HEK293T (cell line): Measurements from ENCODE around the gene PKD1L1.
"Not testable (repeated sequence)": the region's sequence is repeated elsewhere in the genome, so short reads cannot be mapped to it uniquely, and the experiment has no call there.

Source experiments
- ARNT ChIP-seq: fragments of 450-650 bp; IDR thresholded peaks from 2 replicates; pipeline ENCODE4 v1.6.1; 2017; ENCODE audit warnings: mild to moderate bottlenecking
- BHLHE40 ChIP-seq: fragments of 450-650 bp; IDR thresholded peaks from 2 replicates; pipeline ENCODE4 v1.6.1; 2016; ENCODE audit warnings: mild to moderate bottlenecking, moderate library complexity, borderline replicate concordance
- ELF4 ChIP-seq: fragments of 450-650 bp; IDR thresholded peaks from 2 replicates; pipeline ENCODE4 v1.6.1; 2017; ENCODE audit warnings: antibody characterized with exemption
- FOXA1 ChIP-seq: fragments of 450-650 bp; IDR thresholded peaks from 2 replicates; pipeline ENCODE4 v1.6.1; 2016; ENCODE audit warnings: mild to moderate bottlenecking
- FOXK2 ChIP-seq: fragments of 450-650 bp; IDR thresholded peaks from 2 replicates; pipeline ENCODE4 v1.6.1; 2016; ENCODE audit warnings: mild to moderate bottlenecking
- FOXM1 ChIP-seq: fragments of 450-650 bp; IDR thresholded peaks from 2 replicates; pipeline ENCODE4 v1.6.1; 2017; ENCODE audit warnings: mild to moderate bottlenecking, borderline replicate concordance
- HDGF ChIP-seq: fragments of 450-650 bp; IDR thresholded peaks from 2 replicates; pipeline ENCODE4 v1.6.1; 2017; ENCODE audit warnings: antibody characterized with exemption, borderline replicate concordance
- L3MBTL2 ChIP-seq: fragments of 450-650 bp; conservative IDR thresholded peaks from 2 replicates; pipeline ENCODE4 v1.6.1; 2016; ENCODE audit warnings: mild to moderate bottlenecking
- NFRKB ChIP-seq: fragments of 450-650 bp; IDR thresholded peaks from 2 replicates; pipeline ENCODE4 v1.6.1; 2016; ENCODE audit warnings: mild to moderate bottlenecking, moderate library complexity
- PKNOX1 ChIP-seq: fragments of 450-650 bp; IDR thresholded peaks from 2 replicates; pipeline ENCODE4 v1.6.1; 2016
- SP1 ChIP-seq: fragments of 450-650 bp; IDR thresholded peaks from 2 replicates; pipeline ENCODE4 v1.6.1; 2017
- SUZ12 ChIP-seq: fragments of 450-650 bp; IDR thresholded peaks from 2 replicates; pipeline ENCODE4 v1.6.1; 2016; ENCODE audit warnings: mild to moderate bottlenecking
- TARDBP ChIP-seq: fragments of 450-650 bp; IDR thresholded peaks from 2 replicates; pipeline ENCODE4 v1.6.1; 2016
- ZNF384 ChIP-seq: fragments of 450-650 bp; IDR thresholded peaks from 2 replicates; pipeline ENCODE4 v1.6.1; 2016

GRCh38 chr7:47795126-47795525, 153.1 kb downstream of the PKD1L1 start:
- TF ChIP-seq ELF4, BHLHE40, SUZ12, ARNT, SP1, NFRKB, PKNOX1, TARDBP, L3MBTL2, FOXM1, ZNF384, FOXA1, HDGF, FOXK2: not testable (repeated sequence)
